ENCODE results near the gene SH3PXD2A. TPM values are rescaled to one million over a fixed set of nuclear protein-coding genes. Genes with fewer than 3 reads are reported as not detected.

Gene SH3PXD2A
- total and polyA plus RNA-seq, 9 of the 15 experiments (the other 6 are each of a cell fraction or from before 2014, with no cell fraction given), result 0.41 to 9.3 (median 2.5) TPM

- TF ChIP-seq CREB5 (CRISPR knock-in tag; IDR thresholded peaks at IDR 0.05), result no peak
Measured at GRCh38 chr10:103627111-103627892, 228.1 kb downstream of the SH3PXD2A start (continued).

GRCh38 chr10:103626178-103626577, 229.2 kb downstream of the SH3PXD2A start:
- no peak for ATAC-seq
- Histone ChIP-seq H2AFZ (ENCODE audit: low read depth, low read length) (no peak overlapping the region), H3K4me2 (ENCODE audit: insufficient read depth, low read length) (no peak overlapping the region), H3K9ac (ENCODE audit: insufficient read depth in 1 of 2, low read depth in 2 of 2, low read length in 2 of 2) (no peak overlapping the region; a peak in 1 of 4 replicates), H3K27ac (ENCODE audit: extremely low read depth, low read depth, low read length) (no peak overlapping the region), H3K79me2 (ENCODE audit: control insufficient read depth, insufficient read depth, low read length) (no peaks in the 10 kb centered on the region; the same call in 2 of the 3 replicates), H3K9me3 (replicated peaks; ENCODE audit: control insufficient read depth, insufficient read depth, low read depth, low read length) (no peaks in the 10 kb centered on the region), H4K20me1 (replicated peaks; ENCODE audit: control insufficient read depth, insufficient read depth, low read length) (no peaks in the 10 kb centered on the region), H3K4me3 (no peak overlapping the region), H3K4me1 (replicated peaks in 1 of 2; ENCODE audit: control insufficient read depth in 2 of 2, insufficient read depth in 2 of 2, low read length in 2 of 2) (peaks cover 0 to 16% of the 10 kb centered on the region in 2 experiments; a peak in 3 of 5 replicates), H3K27me3 (ENCODE audit: control insufficient read depth in 2 of 2, insufficient read depth in 2 of 2, low read length in 2 of 2) (no peaks in the 10 kb centered on the region), H3K9me1 (ENCODE audit: control insufficient read depth, insufficient read depth, low read length) (no peaks in the 10 kb centered on the region), H3K36me3 (ENCODE audit: control insufficient read depth, insufficient read depth, low read length) (peaks cover 15% of the 10 kb centered on the region; the same call in 2 of the 3 replicates)
- POLR2A ChIA-PET, result interaction anchor here (0.7 to 1.5 kb wide), 2 partner anchors 11 to 133 kb away, joined by 3 to 4 read pairs; no protein-coding TSS in a partner anchor
- WGBS (ENCODE audit: insufficient coverage, low coverage, missing lambda C conversion rate), result 91% methylated on average over 10 of the region's 11 CpGs
- in situ Hi-C loops (cut with MboI) (no loop called here), intact Hi-C loops (cut with micrococcal nuclease) (no loop called here)
- no peak for DNase-seq (ENCODE audit: extremely low read depth in 1 of 4, low spot score in 3 of 4)
- CTCF ChIA-PET (ENCODE audit: low intra/inter-chr PET ratio), result no interaction called here
- no TSS peak for BruUV-seq (replicated peaks)
- FAIRE-seq, result no peak
- TF ChIP-seq IRF1 (CRISPR knock-in tag; IDR thresholded peaks at IDR 0.05; ENCODE audit: borderline replicate concordance), result no peak
- TF ChIP-seq TCF7L2 (IDR thresholded peaks at IDR 0.05; ENCODE audit: low read depth, low read length), result no peak

All from K562 (cell line).